ENCODE results near the gene CPNE4.
"Not testable (repeated sequence)": the region's sequence is repeated elsewhere in the genome, so short reads cannot be mapped to it uniquely, and the experiment has no call there.

CPNE4 gene

GRCh38 chr3:131501949-131502348, 532.9 kb downstream of the CPNE4 start:
- peak in 1 of 2 experiments; percentile 44 for DNase-seq
- TF ChIP-seq GATA1 (IDR thresholded peaks at IDR 0.05; ENCODE audit: low read depth, low read length), result no peak
- no peak for TF ChIP-seq POLR2A (IDR thresholded peaks at IDR 0.05; ENCODE audit: low read length)

DNA sequence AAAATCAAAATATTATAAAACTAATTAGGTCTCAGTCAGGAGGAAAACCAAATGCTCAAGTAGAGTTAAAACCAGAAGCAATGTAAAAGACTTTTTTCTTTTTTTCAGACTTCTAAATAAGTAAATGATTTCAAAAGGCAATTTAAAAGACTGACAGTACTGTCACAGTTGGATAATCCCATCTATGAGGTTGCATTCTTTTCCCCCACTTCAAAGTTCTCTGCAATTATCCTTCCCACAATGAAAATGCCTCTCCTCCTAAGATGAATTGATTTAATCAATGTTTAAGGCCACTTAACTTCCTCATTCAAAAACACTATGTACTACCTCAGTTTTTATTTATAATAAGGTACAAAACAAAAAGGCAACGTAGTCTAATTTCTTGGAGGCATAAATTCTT, 540.1 kb downstream of the CPNE4 start:
- no peak for TF ChIP-seq GATA1 (IDR thresholded peaks at IDR 0.05; ENCODE audit: low read depth, low read length)
- TF ChIP-seq POLR2A (IDR thresholded peaks at IDR 0.05; ENCODE audit: low read length), result no peak
- DNase-seq, result no peak

DNA sequence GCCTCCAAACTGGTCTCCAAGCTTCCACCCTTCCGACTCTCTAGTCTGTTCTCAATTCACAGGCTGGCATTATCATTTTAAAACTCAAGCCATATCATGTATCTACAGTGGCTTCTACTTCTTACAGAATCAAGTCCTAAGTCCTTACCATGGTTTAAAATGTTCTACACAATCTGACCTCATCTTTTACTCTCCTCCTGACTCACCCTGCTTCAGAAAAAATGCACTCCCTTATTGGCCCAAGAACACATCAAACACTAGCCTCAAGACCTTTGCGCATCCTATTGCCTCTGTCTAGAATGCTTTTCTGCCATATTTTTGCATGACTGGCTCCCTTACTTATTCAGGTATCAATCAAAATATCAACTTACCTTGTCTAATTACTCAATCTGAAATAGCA, 543.0 kb downstream of the CPNE4 start:
- DNase-seq, result no peak
- TF ChIP-seq GATA1 (IDR thresholded peaks at IDR 0.05; ENCODE audit: low read depth, low read length) (no peak), POLR2A (IDR thresholded peaks at IDR 0.05; ENCODE audit: low read length) (no peak)

DNA sequence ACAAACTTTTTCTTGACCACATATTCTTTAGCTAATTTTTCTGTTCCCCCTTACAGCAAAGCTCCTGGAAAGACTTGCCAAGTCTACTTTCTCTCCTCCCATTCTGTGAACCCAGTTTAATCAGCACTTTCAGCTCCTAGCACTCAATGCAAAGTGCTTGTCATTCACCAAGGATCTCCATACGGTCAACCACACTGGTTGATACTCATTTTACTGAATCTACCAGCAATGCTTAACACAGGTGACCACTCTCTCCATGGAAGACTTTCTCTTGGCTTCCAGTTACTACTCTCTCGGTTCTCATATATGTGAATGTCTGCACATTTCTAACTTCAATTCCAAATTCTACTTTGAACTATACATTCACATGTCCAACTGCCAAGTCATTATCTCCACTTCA, 543.7 kb downstream of the CPNE4 start:
- DNase-seq, result no peak
- no peak for TF ChIP-seq GATA1 (IDR thresholded peaks at IDR 0.05; ENCODE audit: low read depth, low read length)
- no peak for TF ChIP-seq POLR2A (IDR thresholded peaks at IDR 0.05; ENCODE audit: low read length)

DNA sequence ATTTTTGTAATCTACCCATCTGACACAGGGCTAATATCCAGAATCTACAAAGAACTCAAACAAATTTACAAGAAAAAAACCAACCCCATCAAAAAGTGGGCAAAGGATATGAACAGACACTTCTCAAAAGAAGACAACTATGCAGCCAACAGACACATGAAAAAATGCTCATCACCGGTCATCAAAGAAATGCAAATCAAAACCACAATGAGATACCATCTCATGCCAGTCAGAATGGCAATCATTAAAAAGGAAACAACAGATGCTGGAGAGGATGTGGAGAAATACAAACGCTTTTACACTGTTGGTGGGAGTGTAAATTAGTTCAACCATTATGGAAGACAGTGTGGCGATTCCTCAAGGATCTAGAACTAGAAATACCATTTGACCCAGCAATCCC, 548.3 kb downstream of the CPNE4 start:
- not testable (repeated sequence) for DNase-seq

- no peak for DNase-seq
- TF ChIP-seq GATA1 (IDR thresholded peaks at IDR 0.05; ENCODE audit: low read depth, low read length) (no peak), POLR2A (IDR thresholded peaks at IDR 0.05; ENCODE audit: low read length) (no peak)
Observed at GRCh38 chr3:131485119-131485518, 549.7 kb downstream of the CPNE4 start.

DNA sequence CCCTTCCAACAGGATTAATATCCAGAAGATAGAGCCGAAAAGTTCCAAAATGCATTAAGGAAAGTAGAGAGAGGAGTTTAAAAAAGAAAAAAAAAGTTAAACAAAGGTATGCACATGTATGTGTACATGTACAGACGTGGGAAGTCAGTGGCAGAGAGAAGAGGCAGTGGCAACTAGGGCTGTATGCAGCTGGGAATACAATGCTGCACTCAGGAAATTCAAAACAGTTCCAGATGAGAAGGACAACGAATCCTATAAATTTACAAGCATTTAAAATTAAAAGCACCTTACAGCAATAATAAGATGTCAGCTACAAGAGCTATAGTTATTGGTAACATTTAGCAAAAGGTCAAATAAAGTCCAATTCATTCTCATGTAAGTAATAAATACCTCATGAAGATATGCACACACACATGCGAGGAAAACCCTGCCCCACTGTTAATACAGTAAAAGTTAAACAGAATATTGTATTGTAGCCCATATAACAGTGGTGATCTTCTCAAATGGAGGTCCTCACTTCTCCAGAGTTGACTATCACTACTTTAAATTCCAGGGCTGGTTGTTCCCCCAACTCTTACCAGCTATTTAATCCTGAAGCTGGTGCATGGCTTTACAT, 550.2 kb downstream of the CPNE4 start:
- TF ChIP-seq GATA1 (IDR thresholded peaks at IDR 0.05; ENCODE audit: low read depth, low read length), result no peak
- no peak for TF ChIP-seq POLR2A (IDR thresholded peaks at IDR 0.05; ENCODE audit: low read length)

More for the DNA sequence above, 550.2 kb downstream of the CPNE4 start:
- DNase-seq, result no peak

All from erythroblast (primary cell).